ENCODE data around the gene REM1. TPM values are rescaled to one million over a fixed set of nuclear protein-coding genes. Genes with fewer than 3 reads are reported as not detected.
"Not testable (repeated sequence)": the region's sequence is repeated elsewhere in the genome, so short reads cannot be mapped to it uniquely, and the experiment has no call there.

REM1 gene
- total RNA-seq (2021) (not detected in 2 replicates), Bru-seq, nascent RNA (not detected), BruChase-seq, experiment 1, labeled RNA remaining after a 2-hour chase (not detected), BruChase-seq, experiment 2, labeled RNA remaining after a 6-hour chase (not detected)
- long read RNA-seq, result 0 reads

- H3K4me2 ChIP-seq, result 0 out of 2 replicates have a peak within 1 kb of the TSS, but pooled peaks have one; percentile 30
- H2AFZ ChIP-seq, result no peak within 1 kb of the TSS
- no TSS peak for BruUV-seq (replicated peaks)
These were observed at the start of gene REM1, which contains the start of gene DEFB124 for GRCh38 chr20:31474758-31475427. Gene REM1, plus strand, starts transcription at chr20:31475288. Its CDS starts 1,158 bp downstream, at chr20:31476446. Gene DEFB124, minus strand, starts transcription at chr20:31475127. Its CDS starts 2,114 bp downstream, at chr20:31473013.

GRCh38 chr20:31425797-31426196, 49.3 kb upstream of the REM1 start:
- Histone ChIP-seq H3K36me3 (ENCODE audit: low read depth) (no peaks in the 10 kb centered on the region), H3K79me2 (ENCODE audit: low read depth) (no peaks in the 10 kb centered on the region), H3K4me1 (replicated peaks; ENCODE audit: insufficient read depth) (no peaks in the 10 kb centered on the region), H3K9me3 (ENCODE audit: insufficient read depth, low read depth) (no peaks in the 10 kb centered on the region), H3F3A (ENCODE audit: insufficient read depth, low read depth) (no peaks in the 10 kb centered on the region), H3K27me3 (ENCODE audit: insufficient read depth, low read depth) (peaks cover 10% of the 10 kb centered on the region; the same call in 1 of the 2 replicates), H3K9me2 (ENCODE audit: insufficient read depth) (no peaks in the 10 kb centered on the region), H4K20me1 (ENCODE audit: insufficient read depth) (no peaks in the 10 kb centered on the region), H3K4me3 (no peak overlapping the region), H3K27ac (no peak overlapping the region), H2AFZ (no peak overlapping the region), H3K4me2 (no peak overlapping the region)
- TF ChIP-seq, protein P1, sequence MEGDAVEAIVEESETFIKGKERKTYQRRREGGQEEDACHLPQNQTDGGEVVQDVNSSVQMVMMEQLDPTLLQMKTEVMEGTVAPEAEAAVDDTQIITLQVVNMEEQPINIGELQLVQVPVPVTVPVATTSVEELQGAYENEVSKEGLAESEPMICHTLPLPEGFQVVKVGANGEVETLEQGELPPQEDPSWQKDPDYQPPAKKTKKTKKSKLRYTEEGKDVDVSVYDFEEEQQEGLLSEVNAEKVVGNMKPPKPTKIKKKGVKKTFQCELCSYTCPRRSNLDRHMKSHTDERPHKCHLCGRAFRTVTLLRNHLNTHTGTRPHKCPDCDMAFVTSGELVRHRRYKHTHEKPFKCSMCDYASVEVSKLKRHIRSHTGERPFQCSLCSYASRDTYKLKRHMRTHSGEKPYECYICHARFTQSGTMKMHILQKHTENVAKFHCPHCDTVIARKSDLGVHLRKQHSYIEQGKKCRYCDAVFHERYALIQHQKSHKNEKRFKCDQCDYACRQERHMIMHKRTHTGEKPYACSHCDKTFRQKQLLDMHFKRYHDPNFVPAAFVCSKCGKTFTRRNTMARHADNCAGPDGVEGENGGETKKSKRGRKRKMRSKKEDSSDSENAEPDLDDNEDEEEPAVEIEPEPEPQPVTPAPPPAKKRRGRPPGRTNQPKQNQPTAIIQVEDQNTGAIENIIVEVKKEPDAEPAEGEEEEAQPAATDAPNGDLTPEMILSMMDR (conservative IDR thresholded peaks at IDR 0.05), result no peak
- no peak for TF ChIP-seq EZH2 (IDR thresholded peaks at IDR 0.05; ENCODE audit: low read depth)
- ChIA-PET CTCF (no interaction called here), POLR2A (ENCODE audit: unreplicated experiment) (no interaction called here)
- intact Hi-C loops (cut with micrococcal nuclease; ENCODE audit: unreplicated experiment), result no loop called here
- DNase-seq, result no peak
- BruUV-seq (replicated peaks), result no TSS peak

More at GRCh38 chr20:31474758-31475427, at the start of gene REM1, which contains the start of gene DEFB124:
- Histone ChIP-seq H3K79me2 (ENCODE audit: low read depth) (no peaks in the 10 kb centered on the region), H4K20me1 (ENCODE audit: insufficient read depth) (no peaks in the 10 kb centered on the region), H3K27ac (no peak within 1 kb of the TSS), H3K27me3 (ENCODE audit: insufficient read depth, low read depth) (peaks cover 23% of the 10 kb centered on the region), H3K4me3 (no peak within 1 kb of the TSS), H3F3A (ENCODE audit: insufficient read depth, low read depth) (peaks cover 5% of the 10 kb centered on the region; the same call in 1 of the 2 replicates), H3K36me3 (ENCODE audit: low read depth) (no peaks in the 10 kb centered on the region), H3K4me1 (replicated peaks; ENCODE audit: insufficient read depth) (peaks cover 8% of the 10 kb centered on the region; the same call in 1 of the 2 replicates), H3K9me3 (ENCODE audit: insufficient read depth, low read depth) (no peaks in the 10 kb centered on the region), H3K9me2 (ENCODE audit: insufficient read depth) (no peaks in the 10 kb centered on the region)
- intact Hi-C loops (cut with micrococcal nuclease; ENCODE audit: unreplicated experiment), result no loop called here
- ChIA-PET CTCF (no interaction called here), POLR2A (ENCODE audit: unreplicated experiment) (no interaction called here)
- DNase-seq, result no peak
- TF ChIP-seq, protein P1 (conservative IDR thresholded peaks at IDR 0.05), result no peak
- no peak for TF ChIP-seq EZH2 (IDR thresholded peaks at IDR 0.05; ENCODE audit: low read depth)

- BruUV-seq (replicated peaks); H3K9me2 ChIP-seq (ENCODE audit: insufficient read depth); H4K20me1 ChIP-seq (ENCODE audit: insufficient read depth); H3K9me3 ChIP-seq (ENCODE audit: insufficient read depth, low read depth); H3K4me2 ChIP-seq; H3K36me3 ChIP-seq (ENCODE audit: low read depth); H3F3A ChIP-seq (ENCODE audit: insufficient read depth, low read depth); POLR2A ChIA-PET (ENCODE audit: unreplicated experiment); intact Hi-C loops (cut with micrococcal nuclease; ENCODE audit: unreplicated experiment); H3K79me2 ChIP-seq (ENCODE audit: low read depth); H3K4me1 ChIP-seq (replicated peaks; ENCODE audit: insufficient read depth); DNase-seq; H3K4me3 ChIP-seq; H2AFZ ChIP-seq; H3K27ac ChIP-seq; CTCF ChIA-PET: not testable (repeated sequence)
- H3K27me3 ChIP-seq (ENCODE audit: insufficient read depth, low read depth), result peaks cover 19% of the 10 kb centered on the region
These were observed 48.1 kb upstream of the REM1 start for GRCh38 chr20:31426891-31427551.

DNA sequence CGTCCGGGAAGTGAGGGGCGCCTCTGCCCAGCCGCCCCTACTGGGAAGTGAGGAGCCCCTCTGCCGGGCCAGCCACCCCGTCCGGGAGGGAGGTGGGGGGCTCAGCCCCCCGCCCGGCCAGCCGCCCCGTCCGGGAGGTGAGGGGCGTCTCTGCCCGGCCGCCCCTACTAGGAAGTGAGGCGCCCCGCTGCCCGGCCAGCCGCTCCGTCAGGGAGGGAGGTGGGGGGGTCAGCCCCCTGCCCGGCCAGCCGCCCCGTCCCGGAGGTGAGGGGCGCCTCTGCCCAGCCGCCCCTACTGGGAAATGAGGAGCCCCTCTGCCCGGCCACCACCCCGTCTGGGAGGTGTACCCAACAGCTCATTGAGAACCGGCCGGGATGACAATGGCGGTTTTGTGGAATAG, 47.5 kb upstream of the REM1 start:
- H2AFZ ChIP-seq; H3K4me3 ChIP-seq; H3K4me2 ChIP-seq; H3K9me2 ChIP-seq (ENCODE audit: insufficient read depth); H3K36me3 ChIP-seq (ENCODE audit: low read depth); intact Hi-C loops (cut with micrococcal nuclease; ENCODE audit: unreplicated experiment); CTCF ChIA-PET; H3K79me2 ChIP-seq (ENCODE audit: low read depth); H3K4me1 ChIP-seq (replicated peaks; ENCODE audit: insufficient read depth); POLR2A ChIA-PET (ENCODE audit: unreplicated experiment); BruUV-seq (replicated peaks); H3K27ac ChIP-seq; H3F3A ChIP-seq (ENCODE audit: insufficient read depth, low read depth); DNase-seq; H4K20me1 ChIP-seq (ENCODE audit: insufficient read depth); H3K9me3 ChIP-seq (ENCODE audit: insufficient read depth, low read depth): not testable (repeated sequence)
- H3K27me3 ChIP-seq (ENCODE audit: insufficient read depth, low read depth), result peaks cover 24% of the 10 kb centered on the region

All from PC-9 (cell line).